Esophagus (tissue), 2 donors: Measurements from ENCODE around the gene IFT52. TPM values are rescaled to one million over a fixed set of nuclear protein-coding genes. Genes with fewer than 3 reads are reported as not detected.
"Not testable (repeated sequence)": the region's sequence is repeated elsewhere in the genome, so short reads cannot be mapped to it uniquely, and the experiment has no call there.

Source experiments
- H3K27ac ChIP-seq, 2 donors: one replicate each; pipeline ENCODE4 v1.5.1; 2013; ENCODE audit warnings: low read depth in 2 of 2, mild to moderate bottlenecking in 2 of 2, inconsistent platforms in 1 of 2, low read length in 1 of 2, moderate library complexity in 1 of 2
- H3K27me3 ChIP-seq, 2 donors: one replicate each; pipeline ENCODE4 v1.6.1; 2013; ENCODE audit warnings: low read length in 2 of 2, control low read depth in 1 of 2, mild to moderate bottlenecking in 1 of 2; ENCODE audit not compliant: insufficient read depth in 2 of 2, control insufficient read depth in 1 of 2
- H3K36me3 ChIP-seq, 2 donors: one replicate each; pipeline ENCODE4 v1.6.1; 2013; ENCODE audit warnings: low read length in 1 of 2; ENCODE audit not compliant: control insufficient read depth in 2 of 2, insufficient read depth in 2 of 2
- H3K4me1 ChIP-seq, 2 donors: one replicate each; pipeline ENCODE4 v1.6.1; 2013; ENCODE audit warnings: low read length in 1 of 2; ENCODE audit not compliant: control insufficient read depth in 2 of 2, insufficient read depth in 2 of 2
- H3K4me3 ChIP-seq, 2 donors: one replicate each; pipeline ENCODE4 v1.5.1; 2013; ENCODE audit warnings: low read length in 2 of 2, mild to moderate bottlenecking in 2 of 2, low read depth in 1 of 2, moderate library complexity in 1 of 2
- H3K9me3 ChIP-seq, 2 donors: one replicate each; pipeline ENCODE4 v1.6.1; 2013; ENCODE audit warnings: mild to moderate bottlenecking in 2 of 2, low read depth in 1 of 2, low read length in 1 of 2, moderate library complexity in 1 of 2; ENCODE audit not compliant: control insufficient read depth in 2 of 2, insufficient read depth in 1 of 2
- WGBS, 2 donors: extraction: QIAGEN DNeasy Blood & Tissue Kit; methylation state at CpG; one replicate each; pipeline ENCODE4 v1.1.7; 2013; 5-methylcytosine and 5-hydroxymethylcytosine counted together
- polyA plus RNA-seq, 2 donors: library from polyadenylated mRNA; stranded (reverse); fragments of 200-250 nt; gene quantifications; one replicate each; pipeline ENCODE4 v1.2.3, GENCODE V29; 2013
- donor health status: healthy with polysubstance abuse.
- donor health status: Bipolar disorder and iron deficiency.

The IFT52 gene
- polyA plus RNA-seq, 2 donors, result 5.4 to 11.1 TPM

GRCh38 chr20:43605715-43606114, 15.0 kb downstream of the IFT52 start:
- H3K27me3 ChIP-seq, result no peaks in the 10 kb centered on the region
- H3K9me3 ChIP-seq, result no peaks in the 10 kb centered on the region
- WGBS, 2 donors, result 97% methylated on average over 9 of the region's 9 CpGs
- peaks cover 0 to 3% of the 10 kb centered on the region in 2 donors for H3K36me3 ChIP-seq
- no peaks in the 10 kb centered on the region for H3K4me1 ChIP-seq
- H3K27ac ChIP-seq, result no peak overlapping the region
- no peak overlapping the region for H3K4me3 ChIP-seq

- H3K4me3 ChIP-seq, H3K9me3 ChIP-seq, H3K4me1 ChIP-seq, H3K36me3 ChIP-seq, H3K27ac ChIP-seq, H3K27me3 ChIP-seq: not testable (repeated sequence)
- WGBS, 2 donors, result 96 to 99% methylated on average over 20 to 30 of the region's 30 CpGs
Measured at GRCh38 chr20:43607278-43607677, 16.5 kb downstream of the IFT52 start.

GRCh38 chr20:43631598-43631997, 40.9 kb downstream of the IFT52 start:
- no peak overlapping the region for H3K4me3 ChIP-seq
- whole genome bisulfite sequencing, 2 donors, result 96 to 97% methylated on average over 8 of the region's 8 CpGs
- H3K9me3 ChIP-seq, result no peaks in the 10 kb centered on the region
- H3K27me3 ChIP-seq, result no peaks in the 10 kb centered on the region
- H3K27ac ChIP-seq, result no peak overlapping the region
- H3K36me3 ChIP-seq, result peaks cover 3 to 5% of the 10 kb centered on the region in 2 donors
- H3K4me1 ChIP-seq, result no peaks in the 10 kb centered on the region

- WGBS, 2 donors, result 95% methylated on average over 2 of the region's 2 CpGs
- H3K27ac ChIP-seq, result no peak overlapping the region
- peaks cover 6 to 10% of the 10 kb centered on the region in 2 donors for H3K36me3 ChIP-seq
Measured at GRCh38 chr20:43636429-43636828, 45.7 kb downstream of the IFT52 start.

GRCh38 chr20:43642548-43642947, 51.8 kb downstream of the IFT52 start:
- Histone ChIP-seq H3K36me3 (peaks cover 7 to 8% of the 10 kb centered on the region in 2 donors), H3K4me1 (no peaks in the 10 kb centered on the region), H3K27me3 (no peaks in the 10 kb centered on the region), H3K4me3 (no peak overlapping the region), H3K9me3 (no peaks in the 10 kb centered on the region), H3K27ac (no peak overlapping the region)
- WGBS, 2 donors, result 97% methylated on average over 4 of the region's 4 CpGs

More at GRCh38 chr20:43636429-43636828, 45.7 kb downstream of the IFT52 start:
- Histone ChIP-seq H3K4me3 (no peak overlapping the region), H3K4me1 (no peaks in the 10 kb centered on the region), H3K27me3 (no peaks in the 10 kb centered on the region), H3K9me3 (no peaks in the 10 kb centered on the region)

- 64 to 66% methylated on average over 3 of the region's 3 CpGs for WGBS, 2 donors
- no peak overlapping the region for H3K4me3 ChIP-seq
- H3K9me3 ChIP-seq, result no peaks in the 10 kb centered on the region
- no peaks in the 10 kb centered on the region for H3K4me1 ChIP-seq
- H3K27me3 ChIP-seq, result no peaks in the 10 kb centered on the region
- no peak overlapping the region for H3K27ac ChIP-seq
- H3K36me3 ChIP-seq, result peaks cover 0 to 4% of the 10 kb centered on the region in 2 donors
Measured at GRCh38 chr20:43650997-43651525, 60.3 kb downstream of the IFT52 start.

- H3K4me1 ChIP-seq, H3K9me3 ChIP-seq, H3K4me3 ChIP-seq, H3K27ac ChIP-seq, H3K27me3 ChIP-seq, H3K36me3 ChIP-seq: not testable (repeated sequence)
- WGBS, 2 donors, result 93% methylated on average over 10 of the region's 10 CpGs
Measured at GRCh38 chr20:43651650-43652184, 61.0 kb downstream of the IFT52 start.

GRCh38 chr20:43653966-43654365, 63.2 kb downstream of the IFT52 start:
- WGBS, 2 donors, result 74 to 84% methylated on average over 3 of the region's 3 CpGs
- H3K4me1 ChIP-seq, result no peaks in the 10 kb centered on the region
- H3K27me3 ChIP-seq, result no peaks in the 10 kb centered on the region
- no peak overlapping the region for H3K27ac ChIP-seq
- no peaks in the 10 kb centered on the region for H3K9me3 ChIP-seq
- no peak overlapping the region for H3K4me3 ChIP-seq
- H3K36me3 ChIP-seq, result no peaks in the 10 kb centered on the region

- not testable (repeated sequence) for H3K4me1 ChIP-seq, H3K27ac ChIP-seq, H3K9me3 ChIP-seq, H3K36me3 ChIP-seq, H3K4me3 ChIP-seq, H3K27me3 ChIP-seq
- 88 to 89% methylated on average over 6 of the region's 6 CpGs for WGBS, 2 donors
Measured at GRCh38 chr20:43655176-43655575, 64.4 kb downstream of the IFT52 start.

- Histone ChIP-seq H3K9me3 (no peaks in the 10 kb centered on the region), H3K4me1 (no peaks in the 10 kb centered on the region), H3K36me3 (no peaks in the 10 kb centered on the region), H3K27me3 (no peaks in the 10 kb centered on the region), H3K4me3 (no peak overlapping the region), H3K27ac (no peak overlapping the region)
- 77 to 78% methylated on average over 3 of the region's 3 CpGs for WGBS, 2 donors
Measured at GRCh38 chr20:43655937-43656336, 65.2 kb downstream of the IFT52 start.
